GM23248 (cell line): Measurements from ENCODE around the gene TTLL3.

Experiments used
- EZH2 ChIP-seq: fragments of 200-600 bp; sonication (generic); IDR thresholded peaks from 2 replicates; pipeline ENCODE4 v1.6.1; 2018; ENCODE audit warnings: antibody characterized with exemption, mild to moderate bottlenecking; ENCODE audit not compliant: insufficient read depth, poor library complexity, severe bottlenecking
- EZH2phosphoT487 ChIP-seq: fragments of 200-600 bp; sonication (generic); IDR thresholded peaks from 2 replicates; pipeline ENCODE4 v1.6.1; 2018; ENCODE audit warnings: antibody characterized with exemption, moderate library complexity, mild to moderate bottlenecking, low read depth; ENCODE audit not compliant: insufficient read depth

- no peak for TF ChIP-seq EZH2
- TF ChIP-seq EZH2phosphoT487 = no peak
These were observed 6.6 kb upstream of the TTLL3 start for GRCh38 chr3:9803494-9803893.
